ENCODE measurements around the gene CD200R1L.

The CD200R1L gene

GRCh38 chr3:112822064-112823055 lies 24.3 kb downstream of the CD200R1L start:
- Histone ChIP-seq H3K4me3 (ENCODE audit: low read length in 2 of 2) (no peak overlapping the region), H3K9ac (ENCODE audit: low read depth in 1 of 2, low read length in 2 of 2) (no peak overlapping the region), H3K27ac (ENCODE audit: low read depth in 2 of 2, low read length in 2 of 2) (no peak overlapping the region), H3K4me1 (ENCODE audit: control insufficient read depth in 2 of 2, insufficient read depth in 2 of 2, low read length in 2 of 2) (no peaks in the 10 kb centered on the region), H3K27me3 (ENCODE audit: control insufficient read depth in 2 of 2, insufficient read depth in 2 of 2, low read length in 2 of 2) (no peaks in the 10 kb centered on the region), H3K36me3 (ENCODE audit: control insufficient read depth in 2 of 2, insufficient read depth in 2 of 2, low read length in 2 of 2) (no peaks in the 10 kb centered on the region), H3K9me3 (ENCODE audit: control insufficient read depth in 2 of 2, low read length in 2 of 2) (no peaks in the 10 kb centered on the region)

GRCh38 chr3:112818289-112818688 lies 28.4 kb downstream of the CD200R1L start:
- Histone ChIP-seq H3K9ac (ENCODE audit: low read depth in 1 of 2, low read length in 2 of 2) (no peak overlapping the region), H3K27me3 (ENCODE audit: control insufficient read depth in 2 of 2, insufficient read depth in 2 of 2, low read length in 2 of 2) (no peaks in the 10 kb centered on the region), H3K4me1 (ENCODE audit: control insufficient read depth in 2 of 2, insufficient read depth in 2 of 2, low read length in 2 of 2) (peaks cover 0 to 3% of the 10 kb centered on the region in 2 donors), H3K9me3 (ENCODE audit: control insufficient read depth in 2 of 2, low read length in 2 of 2) (no peaks in the 10 kb centered on the region), H3K27ac (ENCODE audit: low read depth in 2 of 2, low read length in 2 of 2) (no peak overlapping the region), H3K4me3 (ENCODE audit: low read length in 2 of 2) (no peak overlapping the region), H3K36me3 (ENCODE audit: control insufficient read depth in 2 of 2, insufficient read depth in 2 of 2, low read length in 2 of 2) (no peaks in the 10 kb centered on the region)

- no peak overlapping the region for H3K9ac ChIP-seq (ENCODE audit: low read depth in 1 of 2, low read length in 2 of 2)
- H3K36me3 ChIP-seq (ENCODE audit: control insufficient read depth in 2 of 2, insufficient read depth in 2 of 2, low read length in 2 of 2): no peaks in the 10 kb centered on the region
- H3K9me3 ChIP-seq (ENCODE audit: control insufficient read depth in 2 of 2, low read length in 2 of 2): no peaks in the 10 kb centered on the region
- H3K4me1 ChIP-seq (ENCODE audit: control insufficient read depth in 2 of 2, insufficient read depth in 2 of 2, low read length in 2 of 2): peaks cover 0 to 4% of the 10 kb centered on the region in 2 donors
- H3K27ac ChIP-seq (ENCODE audit: low read depth in 2 of 2, low read length in 2 of 2): no peak overlapping the region
- no peak overlapping the region for H3K4me3 ChIP-seq (ENCODE audit: low read length in 2 of 2)
- H3K27me3 ChIP-seq (ENCODE audit: control insufficient read depth in 2 of 2, insufficient read depth in 2 of 2, low read length in 2 of 2): no peaks in the 10 kb centered on the region
These were observed 28.9 kb downstream of the CD200R1L start for GRCh38 chr3:112817797-112818196.

- Histone ChIP-seq H3K4me1 (ENCODE audit: control insufficient read depth in 2 of 2, insufficient read depth in 2 of 2, low read length in 2 of 2) (peaks cover 0 to 4% of the 10 kb centered on the region in 2 donors), H3K9me3 (ENCODE audit: control insufficient read depth in 2 of 2, low read length in 2 of 2) (no peaks in the 10 kb centered on the region), H3K9ac (ENCODE audit: low read depth in 1 of 2, low read length in 2 of 2) (no peak overlapping the region), H3K4me3 (ENCODE audit: low read length in 2 of 2) (no peak overlapping the region), H3K27ac (ENCODE audit: low read depth in 2 of 2, low read length in 2 of 2) (no peak overlapping the region), H3K27me3 (ENCODE audit: control insufficient read depth in 2 of 2, insufficient read depth in 2 of 2, low read length in 2 of 2) (no peaks in the 10 kb centered on the region), H3K36me3 (ENCODE audit: control insufficient read depth in 2 of 2, insufficient read depth in 2 of 2, low read length in 2 of 2) (no peaks in the 10 kb centered on the region)
These were observed 29.4 kb downstream of the CD200R1L start for GRCh38 chr3:112817271-112817670.

DNA sequence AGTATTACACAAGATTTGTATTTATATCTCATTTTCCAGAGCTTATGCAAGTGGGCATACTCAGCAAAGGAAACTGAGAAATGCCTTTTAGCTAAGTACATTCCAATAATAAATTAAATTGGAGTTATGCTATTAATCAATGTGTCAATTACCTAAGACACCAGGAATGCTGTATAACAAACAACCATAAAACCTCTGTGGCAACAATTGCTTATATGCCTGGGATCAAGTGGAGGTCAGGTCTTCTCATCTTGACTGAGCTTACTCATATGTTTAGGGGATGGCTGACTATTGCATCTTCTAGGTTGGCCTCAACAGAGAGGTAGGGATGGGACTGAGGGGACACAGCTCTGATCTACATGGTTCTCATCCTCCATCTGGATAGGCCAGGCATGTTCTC lies 30.7 kb downstream of the CD200R1L start:
- no peaks in the 10 kb centered on the region for H3K36me3 ChIP-seq (ENCODE audit: control insufficient read depth in 2 of 2, insufficient read depth in 2 of 2, low read length in 2 of 2)

DNA sequence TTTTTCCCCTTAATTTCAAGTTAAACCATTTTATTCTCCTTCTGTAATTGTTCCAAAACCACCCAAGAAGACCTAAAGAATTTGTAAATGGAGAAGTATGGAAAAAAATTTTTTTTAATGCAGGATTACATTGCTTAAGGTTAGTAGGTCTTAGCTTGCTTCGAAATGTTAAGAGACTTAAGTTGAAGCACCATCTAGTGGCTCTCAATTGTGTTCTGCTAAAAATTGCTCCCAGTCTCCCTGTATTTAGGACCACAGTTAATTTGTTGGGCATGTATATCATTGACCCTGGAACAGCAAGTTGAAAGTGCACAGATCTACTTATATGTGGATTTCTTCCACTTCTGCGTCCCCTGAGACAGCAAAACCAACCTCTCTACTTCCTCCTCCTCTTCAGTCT lies 32.4 kb downstream of the CD200R1L start:
- H3K27me3 ChIP-seq (ENCODE audit: control insufficient read depth in 2 of 2, insufficient read depth in 2 of 2, low read length in 2 of 2): no peaks in the 10 kb centered on the region
- peak overlapping the region in 1 of 2 donors; percentile 35 for H3K27ac ChIP-seq (ENCODE audit: low read depth in 2 of 2, low read length in 2 of 2)
- H3K4me3 ChIP-seq (ENCODE audit: low read length in 2 of 2): no peak overlapping the region
- no peaks in the 10 kb centered on the region for H3K9me3 ChIP-seq (ENCODE audit: control insufficient read depth in 2 of 2, low read length in 2 of 2)
- H3K9ac ChIP-seq (ENCODE audit: low read depth in 1 of 2, low read length in 2 of 2): no peak overlapping the region
- H3K36me3 ChIP-seq (ENCODE audit: control insufficient read depth in 2 of 2, insufficient read depth in 2 of 2, low read length in 2 of 2): no peaks in the 10 kb centered on the region
- H3K4me1 ChIP-seq (ENCODE audit: control insufficient read depth in 2 of 2, insufficient read depth in 2 of 2, low read length in 2 of 2): peaks cover 0 to 8% of the 10 kb centered on the region in 2 donors

More for the DNA sequence above, 30.7 kb downstream of the CD200R1L start:
- H3K9me3 ChIP-seq (ENCODE audit: control insufficient read depth in 2 of 2, low read length in 2 of 2): no peaks in the 10 kb centered on the region
- H3K27me3 ChIP-seq (ENCODE audit: control insufficient read depth in 2 of 2, insufficient read depth in 2 of 2, low read length in 2 of 2): no peaks in the 10 kb centered on the region
- peaks cover 0 to 8% of the 10 kb centered on the region in 2 donors for H3K4me1 ChIP-seq (ENCODE audit: control insufficient read depth in 2 of 2, insufficient read depth in 2 of 2, low read length in 2 of 2)
- no peak overlapping the region for H3K9ac ChIP-seq (ENCODE audit: low read depth in 1 of 2, low read length in 2 of 2)
- H3K27ac ChIP-seq (ENCODE audit: low read depth in 2 of 2, low read length in 2 of 2): no peak overlapping the region
- no peak overlapping the region for H3K4me3 ChIP-seq (ENCODE audit: low read length in 2 of 2)

DNA sequence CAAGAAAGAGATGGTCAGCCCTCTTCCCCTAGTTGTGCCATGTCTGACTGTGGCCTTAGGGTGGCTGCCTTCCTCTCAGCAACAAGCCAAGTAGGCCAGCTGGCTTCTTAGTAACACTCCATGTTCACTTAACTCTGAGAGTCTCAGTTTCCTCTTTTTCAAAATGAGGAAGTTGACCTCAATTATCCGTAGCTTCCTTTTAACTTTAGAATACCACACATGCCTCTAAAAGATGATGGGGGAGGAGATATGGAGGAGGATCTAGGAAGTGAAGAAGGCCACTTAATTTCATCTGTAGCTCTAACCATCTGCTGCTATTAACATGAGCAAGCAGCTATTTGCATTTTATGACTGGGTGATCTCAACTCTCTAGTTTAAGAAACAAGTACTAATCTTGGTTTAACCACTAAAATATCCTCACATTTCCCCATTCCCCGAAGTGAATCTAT lies 32.9 kb downstream of the CD200R1L start:
- H3K9ac ChIP-seq (ENCODE audit: low read depth in 1 of 2, low read length in 2 of 2): no peak overlapping the region
- H3K27me3 ChIP-seq (ENCODE audit: control insufficient read depth in 2 of 2, insufficient read depth in 2 of 2, low read length in 2 of 2): no peaks in the 10 kb centered on the region
- no peaks in the 10 kb centered on the region for H3K9me3 ChIP-seq (ENCODE audit: control insufficient read depth in 2 of 2, low read length in 2 of 2)
- H3K4me1 ChIP-seq (ENCODE audit: control insufficient read depth in 2 of 2, insufficient read depth in 2 of 2, low read length in 2 of 2): peaks cover 0 to 8% of the 10 kb centered on the region in 2 donors
- peak overlapping the region; percentile 13 to 35 for H3K27ac ChIP-seq (ENCODE audit: low read depth in 2 of 2, low read length in 2 of 2)
- no peak overlapping the region for H3K4me3 ChIP-seq (ENCODE audit: low read length in 2 of 2)
- H3K36me3 ChIP-seq (ENCODE audit: control insufficient read depth in 2 of 2, insufficient read depth in 2 of 2, low read length in 2 of 2): no peaks in the 10 kb centered on the region

DNA sequence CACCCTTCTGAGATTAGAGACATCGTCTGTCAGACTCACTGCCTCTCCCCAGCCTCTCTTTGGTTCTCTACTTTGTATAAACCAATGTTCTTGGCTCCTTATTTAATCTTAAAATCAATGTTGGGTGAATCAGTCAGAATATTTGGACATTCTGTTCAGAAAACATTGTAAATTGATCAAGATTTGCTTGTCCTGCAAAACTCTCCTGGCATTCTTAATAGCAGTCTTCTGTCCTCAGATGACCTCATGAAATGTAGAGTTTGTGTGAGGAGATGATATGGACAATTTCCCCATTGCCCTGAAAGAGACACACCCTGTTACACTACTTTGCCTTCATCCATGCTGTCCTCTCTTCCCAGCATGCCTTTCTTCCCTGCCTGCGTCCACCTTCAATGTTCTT lies 33.6 kb downstream of the CD200R1L start:
- H3K4me3 ChIP-seq (ENCODE audit: low read length in 2 of 2): no peak overlapping the region
- H3K27me3 ChIP-seq (ENCODE audit: control insufficient read depth in 2 of 2, insufficient read depth in 2 of 2, low read length in 2 of 2): no peaks in the 10 kb centered on the region
- H3K9me3 ChIP-seq (ENCODE audit: control insufficient read depth in 2 of 2, low read length in 2 of 2): no peaks in the 10 kb centered on the region
- peaks cover 0 to 8% of the 10 kb centered on the region in 2 donors for H3K4me1 ChIP-seq (ENCODE audit: control insufficient read depth in 2 of 2, insufficient read depth in 2 of 2, low read length in 2 of 2)
- H3K27ac ChIP-seq (ENCODE audit: low read depth in 2 of 2, low read length in 2 of 2): peak overlapping the region; percentile 13 to 28
- no peak overlapping the region for H3K9ac ChIP-seq (ENCODE audit: low read depth in 1 of 2, low read length in 2 of 2)
- no peaks in the 10 kb centered on the region for H3K36me3 ChIP-seq (ENCODE audit: control insufficient read depth in 2 of 2, insufficient read depth in 2 of 2, low read length in 2 of 2)

GRCh38 chr3:112811917-112812660 lies 34.6 kb downstream of the CD200R1L start:
- Histone ChIP-seq H3K36me3 (ENCODE audit: control insufficient read depth in 2 of 2, insufficient read depth in 2 of 2, low read length in 2 of 2) (no peaks in the 10 kb centered on the region), H3K9me3 (ENCODE audit: control insufficient read depth in 2 of 2, low read length in 2 of 2) (no peaks in the 10 kb centered on the region), H3K4me1 (ENCODE audit: control insufficient read depth in 2 of 2, insufficient read depth in 2 of 2, low read length in 2 of 2) (peaks cover 0 to 8% of the 10 kb centered on the region in 2 donors), H3K9ac (ENCODE audit: low read depth in 1 of 2, low read length in 2 of 2) (no peak overlapping the region), H3K27me3 (ENCODE audit: control insufficient read depth in 2 of 2, insufficient read depth in 2 of 2, low read length in 2 of 2) (no peaks in the 10 kb centered on the region), H3K27ac (ENCODE audit: low read depth in 2 of 2, low read length in 2 of 2) (peak overlapping the region; percentile 59 to 61), H3K4me3 (ENCODE audit: low read length in 2 of 2) (peak overlapping the region in 1 of 2 donors; percentile 4)

Data from mucosa of rectum (tissue), 2 donors.